Activated naive CD8-positive, alpha-beta T cell treated with anti-CD3 and anti-CD28 coated beads, Interleukin-2, amount 10 ng/mL, durations not matched to agents 7 days and 5 days (primary cell): ENCODE measurements around the gene GAN. TPM values are rescaled to one million over a fixed set of nuclear protein-coding genes. Genes with fewer than 3 reads are reported as not detected.

Experiments used
- ATAC-seq: fragments of 150-1000 bp; cut with Tn5 transposase; one replicate; pipeline ENCODE4 v1.10.0; 2021; ENCODE audit warnings: low read depth, moderate library complexity
- POLR2A ChIA-PET: fragments of 350-600 bp; sonication (Branson Sonifier 250); formaldehyde crosslinking; loops from one replicate; lab custom pipeline; 2021; ENCODE audit warnings: antibody characterized with exemption; lab: Charles Lee
- DNase-seq: peaks from one replicate; pipeline ENCODE4 v3.0.0; 2021
- H3K27ac Mint-ChIP-seq: one replicate; pipeline ENCODE4 v1.8.0; 2022; ENCODE audit warnings: mild to moderate bottlenecking, mixed read lengths
- H3K27me3 Mint-ChIP-seq: one replicate; pipeline ENCODE4 v1.8.0; 2022; ENCODE audit warnings: mild to moderate bottlenecking, moderate library complexity, mixed read lengths
- H3K36me3 Mint-ChIP-seq: one replicate; pipeline ENCODE4 v1.8.0; 2021; ENCODE audit warnings: mild to moderate bottlenecking, mixed read lengths
- H3K4me1 Mint-ChIP-seq: one replicate; pipeline ENCODE4 v1.8.0; 2021; ENCODE audit warnings: mixed read lengths
- H3K4me3 Mint-ChIP-seq: one replicate; pipeline ENCODE4 v1.8.0; 2022; ENCODE audit warnings: mild to moderate bottlenecking, moderate library complexity, mixed read lengths
- H3K9me3 Mint-ChIP-seq: one replicate; pipeline ENCODE4 v1.8.0; 2021; ENCODE audit warnings: mixed read lengths
- total RNA-seq, 2 experiments: library from RNA; stranded (reverse); gene quantifications; one replicate each; pipeline ENCODE4 v1.2.3, GENCODE V29; 2021

The GAN gene
- total RNA-seq, 2 experiments from 2014 or later, result 9.0 to 9.3 TPM

DNA sequence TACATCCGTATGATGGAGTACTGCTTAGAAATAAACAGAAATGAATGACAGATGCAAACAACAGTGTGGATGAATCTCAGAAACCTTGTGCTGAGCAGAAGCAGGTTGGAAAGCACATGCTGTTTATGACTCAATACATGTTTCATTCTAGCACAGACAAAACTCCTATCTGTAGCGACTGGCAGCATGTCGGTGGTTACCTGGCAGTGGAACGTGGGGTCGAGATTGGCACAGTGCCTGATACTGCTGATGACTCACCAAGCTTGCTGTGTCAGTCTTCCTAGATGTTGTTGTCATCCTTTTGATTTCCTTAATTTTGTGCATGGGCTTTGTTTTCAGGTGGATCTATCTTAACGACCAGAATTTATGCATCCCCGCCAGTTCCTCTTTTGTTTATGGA, 62.1 kb downstream of the GAN start:
- POLR2A ChIA-PET, result no interaction called here
- DNase-seq, result no peak
- H3K4me3 Mint-ChIP-seq, result no peak overlapping the region
- no peaks in the 10 kb centered on the region for H3K9me3 Mint-ChIP-seq
- peaks cover 5% of the 10 kb centered on the region for H3K4me1 Mint-ChIP-seq
- no peak for ATAC-seq
- peaks cover 17% of the 10 kb centered on the region for H3K36me3 Mint-ChIP-seq
- no peaks in the 10 kb centered on the region for H3K27me3 Mint-ChIP-seq
- H3K27ac Mint-ChIP-seq, result no peak overlapping the region

DNA sequence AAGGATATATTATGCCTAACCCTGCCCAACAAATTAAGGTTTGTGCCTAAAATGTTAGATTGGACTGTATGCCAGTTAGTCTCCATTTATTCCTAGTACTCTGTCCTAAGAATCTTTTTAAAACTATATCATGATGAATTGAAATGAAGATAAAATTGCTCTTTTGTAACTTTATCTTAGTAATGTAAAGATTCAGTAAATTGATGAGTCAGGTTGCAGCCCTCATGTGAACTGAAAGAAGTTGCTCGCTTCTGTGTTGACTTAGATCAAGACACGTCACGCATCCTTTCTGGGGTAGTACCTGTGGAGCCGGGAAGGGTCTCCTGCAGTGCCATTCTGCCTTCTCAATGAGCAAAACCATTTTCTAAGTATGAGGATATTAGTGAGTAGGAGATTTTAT, 63.3 kb downstream of the GAN start:
- DNase-seq (no peak), ATAC-seq (no peak)
- Mint-ChIP-seq H3K27ac (no peak overlapping the region), H3K4me1 (peaks cover 5% of the 10 kb centered on the region), H3K9me3 (no peaks in the 10 kb centered on the region), H3K4me3 (no peak overlapping the region), H3K27me3 (no peaks in the 10 kb centered on the region), H3K36me3 (peaks cover 13% of the 10 kb centered on the region)
- POLR2A ChIA-PET, result no interaction called here

- Mint-ChIP-seq H3K27ac (no peak overlapping the region), H3K9me3 (no peaks in the 10 kb centered on the region), H3K36me3 (peaks cover 11% of the 10 kb centered on the region), H3K4me1 (peaks cover 4% of the 10 kb centered on the region), H3K4me3 (no peak overlapping the region), H3K27me3 (no peaks in the 10 kb centered on the region)
- ATAC-seq (no peak), DNase-seq (no peak)
- POLR2A ChIA-PET, result no interaction called here
Measured at GRCh38 chr16:81380932-81381331, 66.2 kb downstream of the GAN start.

- Mint-ChIP-seq H3K4me3 (no peak overlapping the region), H3K27me3 (no peaks in the 10 kb centered on the region), H3K27ac (no peak overlapping the region), H3K36me3 (no peaks in the 10 kb centered on the region), H3K4me1 (peaks cover 3% of the 10 kb centered on the region), H3K9me3 (no peaks in the 10 kb centered on the region)
- ATAC-seq (no peak), DNase-seq (no peak)
- POLR2A ChIA-PET, result no interaction called here
Measured at GRCh38 chr16:81384006-81384405, 69.2 kb downstream of the GAN start.

DNA sequence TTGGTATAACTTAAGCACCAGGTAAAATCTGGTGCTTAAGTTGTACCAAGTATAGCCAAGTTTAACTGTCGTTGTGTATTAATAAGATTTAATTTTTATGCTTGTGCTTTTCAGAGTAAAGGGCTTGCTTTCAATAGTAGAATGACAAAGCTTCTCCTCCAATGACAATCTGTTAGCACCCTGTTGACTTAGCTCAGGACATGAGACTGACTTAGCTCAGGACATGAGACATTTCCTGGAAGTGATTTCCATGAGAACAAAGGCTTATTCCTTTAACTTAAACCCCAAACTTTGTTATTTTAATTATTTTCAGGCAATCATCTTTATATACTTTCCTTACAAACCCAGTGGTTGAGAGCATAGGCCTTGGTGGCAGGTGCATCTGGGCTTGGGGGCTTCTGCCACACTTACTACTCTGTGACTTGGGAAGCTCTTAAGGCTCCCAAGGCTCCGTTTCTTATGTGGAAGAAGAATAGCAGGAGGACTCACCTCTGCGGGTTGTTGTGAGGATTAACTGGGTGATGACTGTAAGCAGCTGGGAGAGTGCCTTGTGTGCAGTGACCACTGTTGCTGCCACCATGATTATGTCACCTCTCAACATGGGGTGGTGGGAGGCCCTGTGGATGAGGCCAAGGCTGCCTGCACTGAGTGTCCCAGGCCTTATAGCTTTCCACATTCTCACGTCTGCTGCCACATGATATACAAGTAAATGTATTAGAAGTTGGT, 70.4 kb downstream of the GAN start:
- Mint-ChIP-seq H3K36me3 (no peaks in the 10 kb centered on the region), H3K4me3 (no peak overlapping the region), H3K4me1 (peaks cover 3% of the 10 kb centered on the region), H3K27ac (no peak overlapping the region), H3K9me3 (no peaks in the 10 kb centered on the region), H3K27me3 (no peaks in the 10 kb centered on the region)
- POLR2A ChIA-PET, result no interaction called here
- no peak for DNase-seq
- no peak for ATAC-seq

DNA sequence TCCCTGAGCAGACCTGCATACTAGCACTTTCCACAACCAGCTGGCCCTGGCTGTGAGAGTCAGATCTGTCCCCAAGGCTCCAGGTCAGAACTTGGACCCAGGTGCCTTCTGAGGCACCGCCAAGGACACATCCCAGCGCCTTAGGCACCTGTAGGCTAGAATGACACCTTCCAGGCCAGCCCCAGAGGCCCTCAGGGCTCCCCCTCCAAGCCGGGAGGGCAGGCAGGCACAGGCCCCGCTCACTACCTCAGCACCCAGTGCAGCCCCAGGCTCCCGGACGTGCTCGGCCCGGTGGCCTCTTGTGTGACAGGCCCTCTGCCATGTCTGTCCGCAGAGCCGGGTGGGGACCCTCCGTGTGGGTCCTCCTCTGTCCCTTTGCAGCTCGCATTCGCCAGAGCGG, 73.6 kb downstream of the GAN start:
- no peak overlapping the region for H3K27ac Mint-ChIP-seq
- H3K4me3 Mint-ChIP-seq, result no peak overlapping the region
- no peaks in the 10 kb centered on the region for H3K9me3 Mint-ChIP-seq
- no peak for ATAC-seq
- DNase-seq, result no peak
- no peaks in the 10 kb centered on the region for H3K27me3 Mint-ChIP-seq
- H3K4me1 Mint-ChIP-seq, result peaks cover 3% of the 10 kb centered on the region
- POLR2A ChIA-PET, result no interaction called here
- peaks cover 4% of the 10 kb centered on the region for H3K36me3 Mint-ChIP-seq

GRCh38 chr16:81390840-81391239, 76.1 kb downstream of the GAN start:
- Mint-ChIP-seq H3K27me3 (no peaks in the 10 kb centered on the region), H3K36me3 (peaks cover 6% of the 10 kb centered on the region), H3K9me3 (no peaks in the 10 kb centered on the region), H3K4me1 (no peaks in the 10 kb centered on the region), H3K27ac (no peak overlapping the region), H3K4me3 (no peak overlapping the region)
- ATAC-seq (no peak), DNase-seq (no peak)
- POLR2A ChIA-PET, result no interaction called here

GRCh38 chr16:81392011-81392410, 77.2 kb downstream of the GAN start:
- ATAC-seq (no peak), DNase-seq (no peak)
- Mint-ChIP-seq H3K27me3 (no peaks in the 10 kb centered on the region), H3K36me3 (peaks cover 6% of the 10 kb centered on the region), H3K27ac (no peak overlapping the region), H3K4me3 (no peak overlapping the region), H3K9me3 (no peaks in the 10 kb centered on the region), H3K4me1 (no peaks in the 10 kb centered on the region)
- POLR2A ChIA-PET, result no interaction called here

DNA sequence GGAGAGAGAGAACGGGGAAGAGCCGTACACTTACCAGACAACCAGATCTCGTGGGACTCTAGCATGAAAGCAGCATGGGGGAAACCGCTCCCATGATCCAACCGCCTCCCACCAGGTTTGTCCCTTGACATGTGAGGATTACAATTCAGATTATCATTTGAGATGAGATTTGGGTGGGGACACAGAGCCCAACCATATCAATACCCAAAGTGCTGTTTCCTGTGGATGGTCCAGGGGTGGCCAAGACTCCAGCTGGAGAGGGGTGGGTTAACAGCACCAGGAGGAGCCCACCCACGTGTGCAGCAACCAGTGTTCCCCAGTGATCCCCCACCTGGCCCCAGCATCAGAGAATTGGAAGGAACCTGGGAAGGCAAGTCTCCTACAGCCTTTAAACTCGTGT, 79.7 kb downstream of the GAN start:
- Mint-ChIP-seq H3K4me3 (no peak overlapping the region), H3K27me3 (no peaks in the 10 kb centered on the region), H3K4me1 (peaks cover 2% of the 10 kb centered on the region), H3K36me3 (peaks cover 6% of the 10 kb centered on the region), H3K9me3 (no peaks in the 10 kb centered on the region), H3K27ac (no peak overlapping the region)
- ATAC-seq (no peak), DNase-seq (no peak)
- POLR2A ChIA-PET, result no interaction called here

DNA sequence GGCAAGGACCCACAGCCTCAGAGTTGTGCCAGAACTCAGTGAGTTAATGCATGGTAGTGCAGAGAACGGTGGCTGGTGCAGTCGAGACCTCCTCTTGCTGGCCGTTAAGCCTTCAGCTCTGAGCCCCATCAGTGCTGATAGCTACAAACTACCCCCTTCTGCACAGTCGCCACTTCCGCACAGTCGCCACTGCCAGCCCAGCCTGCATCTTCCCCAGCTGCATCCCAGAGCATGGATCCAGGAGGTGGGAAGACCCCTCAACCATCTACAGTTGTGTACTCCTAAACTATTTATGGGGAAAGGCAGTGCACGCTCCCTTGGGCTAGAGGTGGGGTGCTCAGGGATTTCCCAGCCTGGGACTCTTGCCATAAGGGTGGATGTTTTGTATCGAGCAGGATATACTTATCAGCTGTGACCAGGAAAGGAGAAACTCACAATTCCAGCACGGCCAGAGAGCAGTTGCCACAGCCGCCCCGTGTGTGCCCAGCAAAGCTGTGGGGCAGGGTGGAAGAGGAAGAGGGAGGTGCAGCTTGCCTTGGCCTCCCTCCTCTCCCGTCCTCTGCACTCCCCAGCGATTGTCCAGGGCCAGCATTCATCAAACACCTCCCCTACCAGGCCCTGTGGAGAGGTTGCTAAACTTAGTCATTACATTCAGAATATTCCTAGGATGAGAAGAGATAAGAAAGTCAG, 80.3 kb downstream of the GAN start:
- H3K27me3 Mint-ChIP-seq, result no peaks in the 10 kb centered on the region
- H3K9me3 Mint-ChIP-seq, result peaks cover under 1% of the 10 kb centered on the region
- H3K27ac Mint-ChIP-seq, result no peak overlapping the region
- DNase-seq (no peak), ATAC-seq (no peak)
- peaks cover 2% of the 10 kb centered on the region for H3K4me1 Mint-ChIP-seq
- peaks cover 6% of the 10 kb centered on the region for H3K36me3 Mint-ChIP-seq
- no peak overlapping the region for H3K4me3 Mint-ChIP-seq
- POLR2A ChIA-PET, result no interaction called here

DNA sequence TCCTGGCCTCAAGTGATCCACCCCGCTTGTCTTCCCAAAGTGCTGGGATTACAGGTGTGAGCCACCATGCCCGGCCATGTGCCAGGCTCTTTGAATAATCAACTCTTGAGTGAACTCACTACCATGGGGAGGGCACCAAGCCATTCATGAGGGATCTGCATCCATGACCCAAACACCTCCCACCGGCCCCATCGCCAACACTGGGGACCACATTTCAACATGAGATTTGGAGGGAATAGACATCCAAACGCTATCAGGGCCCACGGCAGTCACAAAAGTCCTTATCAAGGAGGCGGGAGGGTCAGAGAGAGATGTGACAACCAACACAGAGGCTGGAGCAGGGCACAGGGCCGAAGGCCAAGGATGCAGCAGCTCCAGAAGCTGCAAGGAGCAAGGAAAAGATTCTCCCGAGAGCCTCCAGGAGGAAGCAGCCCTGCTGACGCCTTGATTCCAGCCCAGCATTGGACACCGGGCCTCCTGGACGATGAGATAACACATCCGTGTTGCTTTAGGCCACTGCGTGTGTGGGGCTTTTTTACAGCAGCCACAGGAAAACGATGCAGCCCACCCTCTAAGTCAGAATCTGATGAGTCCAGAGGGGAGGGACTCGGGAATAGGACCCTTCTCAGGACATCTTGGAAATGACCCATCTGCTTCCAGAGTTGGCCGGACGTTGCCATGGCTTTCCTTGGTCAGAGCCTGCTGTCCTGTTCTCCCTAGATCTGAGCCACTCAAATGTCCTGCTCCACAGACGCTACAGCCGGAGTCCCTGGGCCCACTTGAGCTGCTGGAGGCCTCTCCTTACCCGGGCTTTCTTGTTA, 82.5 kb downstream of the GAN start:
- H3K27me3 Mint-ChIP-seq, result peaks cover 1% of the 10 kb centered on the region
- peaks cover 2% of the 10 kb centered on the region for H3K4me1 Mint-ChIP-seq
- ATAC-seq (no peak), DNase-seq (no peak)
- POLR2A ChIA-PET, result interaction anchor here (1.5 kb wide), 1 partner anchor 333 kb away, joined by 3 read pairs; no protein-coding TSS in a partner anchor
- H3K4me3 Mint-ChIP-seq, result no peak overlapping the region
- H3K27ac Mint-ChIP-seq, result no peak overlapping the region
- H3K9me3 Mint-ChIP-seq, result peaks cover 3% of the 10 kb centered on the region
- peaks cover 2% of the 10 kb centered on the region for H3K36me3 Mint-ChIP-seq

DNA sequence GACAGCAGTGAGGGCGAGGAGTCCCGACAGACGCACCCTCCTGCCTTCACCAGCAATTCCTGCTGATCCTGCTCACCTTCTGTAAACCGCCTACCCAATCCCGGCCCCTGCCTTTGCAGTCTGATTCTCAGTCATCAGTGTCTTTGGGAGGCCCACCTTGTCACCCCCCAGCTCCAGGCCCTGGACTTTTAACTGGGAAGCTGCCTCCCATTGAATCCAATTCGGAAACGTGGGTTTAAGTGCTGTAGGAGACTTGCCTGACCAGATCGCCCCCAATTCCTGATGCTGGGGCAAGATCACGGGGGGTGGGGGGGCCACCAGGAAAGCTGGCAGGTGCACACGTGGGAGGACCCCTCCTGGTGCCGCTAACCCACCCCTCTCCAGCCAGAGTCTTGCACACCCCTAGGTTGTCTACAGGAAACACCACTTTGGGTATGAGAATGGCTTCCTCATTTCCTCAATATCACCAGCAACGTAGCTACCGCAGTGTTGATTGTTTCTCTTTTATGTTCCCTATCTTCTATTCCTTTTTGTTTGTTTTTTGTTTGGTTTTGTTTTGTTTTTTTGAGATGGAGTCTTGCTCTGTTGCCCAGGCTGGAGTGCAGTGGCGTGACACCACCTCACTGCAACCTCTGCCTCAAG, 83.2 kb downstream of the GAN start:
- H3K27ac Mint-ChIP-seq, result no peak overlapping the region
- ATAC-seq (no peak), DNase-seq (no peak)
- H3K4me3 Mint-ChIP-seq, result no peak overlapping the region
- H3K27me3 Mint-ChIP-seq, result peaks cover 6% of the 10 kb centered on the region
- peaks cover 2% of the 10 kb centered on the region for H3K36me3 Mint-ChIP-seq
- H3K9me3 Mint-ChIP-seq, result peaks cover 3% of the 10 kb centered on the region
- POLR2A ChIA-PET, result interaction anchor here (1.5 kb wide), 1 partner anchor 332 kb away, joined by 3 read pairs; no protein-coding TSS in a partner anchor
- peaks cover 2% of the 10 kb centered on the region for H3K4me1 Mint-ChIP-seq

DNA sequence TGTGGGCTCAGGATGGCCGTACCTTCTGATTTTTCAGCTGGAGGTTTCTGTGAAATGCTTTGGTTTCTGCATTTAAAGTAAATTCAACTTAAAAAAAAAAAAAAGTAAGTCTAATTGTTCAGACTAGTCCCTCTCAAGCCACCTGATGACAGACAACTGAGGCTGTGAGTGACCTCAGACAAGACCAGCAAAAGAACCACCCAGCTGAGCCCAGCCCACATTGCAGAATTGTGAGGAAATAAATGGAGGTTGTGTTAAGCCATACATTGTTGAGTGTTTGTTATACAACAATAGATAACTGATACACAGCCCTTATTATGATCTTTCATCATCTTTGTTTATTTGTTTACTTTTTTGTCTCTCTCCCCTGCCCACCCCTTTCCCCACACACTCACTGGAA, 85.1 kb downstream of the GAN start:
- Mint-ChIP-seq H3K27me3 (peaks cover 6% of the 10 kb centered on the region), H3K36me3 (no peaks in the 10 kb centered on the region), H3K4me3 (no peak overlapping the region), H3K9me3 (peaks cover 3% of the 10 kb centered on the region), H3K4me1 (peaks cover 2% of the 10 kb centered on the region), H3K27ac (no peak overlapping the region)
- no peak for DNase-seq
- ATAC-seq, result no peak
- POLR2A ChIA-PET, result no interaction called here
